ENCODE results near the gene SRSF3.
A peak's percentile ranks its signal among the peaks of the same experiment; 100 is the strongest.

Gene SRSF3

GRCh38 chr6:36622901-36623546, 28.9 kb downstream of the SRSF3 start:
- DNase-seq: no peak
- TF ChIP-seq CTCF (IDR thresholded peaks at IDR 0.05; ENCODE audit: low read depth, low read length, missing control alignments): no peak
- H3K27ac ChIP-seq: no peak overlapping the region
- no peak overlapping the region for H3K4me3 ChIP-seq (ENCODE audit: low read depth, low read length)
- H3K27me3 ChIP-seq (replicated peaks): no peaks in the 10 kb centered on the region
- no peaks in the 10 kb centered on the region for H3K36me3 ChIP-seq (replicated peaks)
- in situ Hi-C loops (cut with HindIII; ENCODE audit: low pct_ligation_motif_present, low sequenced_read_pairs): no loop called here

GRCh38 chr6:36623547-36624459, 29.6 kb downstream of the SRSF3 start:
- no peaks in the 10 kb centered on the region for H3K36me3 ChIP-seq (replicated peaks)
- peak; percentile 94 for TF ChIP-seq CTCF (IDR thresholded peaks at IDR 0.05; ENCODE audit: low read depth, low read length, missing control alignments)
- no peak overlapping the region for H3K27ac ChIP-seq
- in situ Hi-C loops (cut with HindIII; ENCODE audit: low pct_ligation_motif_present, low sequenced_read_pairs): no loop called here
- H3K27me3 ChIP-seq (replicated peaks): no peaks in the 10 kb centered on the region
- H3K4me3 ChIP-seq (ENCODE audit: low read depth, low read length): no peak overlapping the region
- peak; percentile 73 for DNase-seq

- Histone ChIP-seq H3K4me3 (ENCODE audit: low read depth, low read length) (no peak overlapping the region), H3K36me3 (replicated peaks) (no peaks in the 10 kb centered on the region), H3K27ac (no peak overlapping the region), H3K27me3 (replicated peaks) (no peaks in the 10 kb centered on the region)
- TF ChIP-seq CTCF (IDR thresholded peaks at IDR 0.05; ENCODE audit: low read depth, low read length, missing control alignments): no peak
- no peak for DNase-seq
- in situ Hi-C loops (cut with HindIII; ENCODE audit: low pct_ligation_motif_present, low sequenced_read_pairs): no loop called here
These were observed 30.4 kb downstream of the SRSF3 start for GRCh38 chr6:36624461-36625157.

GRCh38 chr6:36625158-36625919, 31.2 kb downstream of the SRSF3 start:
- Histone ChIP-seq H3K36me3 (replicated peaks) (no peaks in the 10 kb centered on the region), H3K4me3 (ENCODE audit: low read depth, low read length) (no peak overlapping the region), H3K27me3 (replicated peaks) (no peaks in the 10 kb centered on the region), H3K27ac (no peak overlapping the region)
- in situ Hi-C loops (cut with HindIII; ENCODE audit: low pct_ligation_motif_present, low sequenced_read_pairs): no loop called here
- TF ChIP-seq CTCF (IDR thresholded peaks at IDR 0.05; ENCODE audit: low read depth, low read length, missing control alignments): no peak
- DNase-seq: peak; percentile 46

GRCh38 chr6:36626636-36627035, 32.5 kb downstream of the SRSF3 start:
- DNase-seq: no peak
- H3K27ac ChIP-seq: no peak overlapping the region
- H3K36me3 ChIP-seq (replicated peaks): no peaks in the 10 kb centered on the region
- in situ Hi-C loops (cut with HindIII; ENCODE audit: low pct_ligation_motif_present, low sequenced_read_pairs): no loop called here
- TF ChIP-seq CTCF (IDR thresholded peaks at IDR 0.05; ENCODE audit: low read depth, low read length, missing control alignments): no peak
- no peaks in the 10 kb centered on the region for H3K27me3 ChIP-seq (replicated peaks)
- H3K4me3 ChIP-seq (ENCODE audit: low read depth, low read length): no peak overlapping the region

Data from brain microvascular endothelial cell (primary cell).